GM10847 (cell line): ENCODE results near the gene ELAVL1.

Source experiments
- POLR2A ChIP-seq: IDR thresholded peaks from 2 replicates; pipeline ENCODE4 v1.6.1; 2011; ENCODE audit not compliant: insufficient read length; ENCODE audit errors: extremely low read depth

Gene ELAVL1

GRCh38 chr19:7981661-7982060 is 23.8 kb downstream of the ELAVL1 start:
- no peak for TF ChIP-seq POLR2A

GRCh38 chr19:7981199-7981598 is 24.2 kb downstream of the ELAVL1 start:
- no peak for TF ChIP-seq POLR2A

DNA sequence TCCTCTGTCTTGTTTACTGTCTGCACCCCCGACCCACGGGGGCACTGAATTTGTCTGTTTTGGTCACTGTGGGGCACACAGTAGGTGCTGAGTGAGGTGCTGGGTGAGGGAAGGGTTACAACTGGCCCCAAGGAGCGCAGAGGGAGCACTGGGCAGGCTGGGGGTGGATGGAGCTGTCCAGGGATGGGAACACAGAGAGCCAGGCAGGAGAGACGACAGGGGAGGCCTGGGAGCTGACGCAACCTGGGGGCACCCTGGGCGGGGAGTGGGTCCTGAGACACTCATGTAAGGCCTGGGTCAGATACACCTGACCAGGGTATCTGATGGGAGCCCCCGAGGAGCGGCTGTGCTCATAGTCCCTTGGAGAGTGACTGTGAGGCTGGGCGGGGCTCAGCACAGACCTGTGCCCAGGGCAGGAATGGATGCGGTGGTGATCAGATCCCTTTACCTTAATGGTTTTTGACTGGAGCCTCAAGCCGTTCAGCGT is 24.8 kb downstream of the ELAVL1 start:
- no peak for TF ChIP-seq POLR2A

- no peak for TF ChIP-seq POLR2A
These were observed 25.3 kb downstream of the ELAVL1 start for GRCh38 chr19:7980168-7980567.

- no peak for TF ChIP-seq POLR2A
These were observed 25.9 kb downstream of the ELAVL1 start for GRCh38 chr19:7979559-7979958.

DNA sequence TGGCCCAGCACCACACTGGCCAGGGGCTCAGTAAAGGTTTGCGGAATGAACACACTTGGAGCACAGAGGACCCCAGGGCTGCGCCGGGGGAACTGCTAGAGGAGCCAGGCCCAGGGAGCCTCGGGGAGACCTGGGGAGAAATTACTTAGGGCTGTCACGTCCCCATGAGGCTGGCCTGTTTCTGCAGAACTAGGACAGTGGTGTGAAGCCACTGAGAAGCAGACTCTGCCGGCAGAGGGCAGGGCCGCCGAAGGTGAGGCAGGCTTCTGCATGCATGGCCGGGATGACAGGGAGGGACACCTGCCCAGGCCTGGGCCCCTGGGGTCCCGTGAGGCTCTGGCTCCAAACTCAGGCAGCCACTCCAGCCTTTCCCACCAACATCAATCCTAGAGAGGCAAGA is 26.4 kb downstream of the ELAVL1 start:
- TF ChIP-seq POLR2A, result no peak

GRCh38 chr19:7978179-7978825 is 27.1 kb downstream of the ELAVL1 start:
- TF ChIP-seq POLR2A, result no peak

- no peak for TF ChIP-seq POLR2A
These were observed 27.8 kb downstream of the ELAVL1 start for GRCh38 chr19:7977723-7978040.

GRCh38 chr19:7977021-7977722 is 28.3 kb downstream of the ELAVL1 start:
- no peak for TF ChIP-seq POLR2A

GRCh38 chr19:7976461-7976860 is 29.0 kb downstream of the ELAVL1 start:
- no peak for TF ChIP-seq POLR2A

GRCh38 chr19:7975037-7975436 is 30.4 kb downstream of the ELAVL1 start:
- no peak for TF ChIP-seq POLR2A

DNA sequence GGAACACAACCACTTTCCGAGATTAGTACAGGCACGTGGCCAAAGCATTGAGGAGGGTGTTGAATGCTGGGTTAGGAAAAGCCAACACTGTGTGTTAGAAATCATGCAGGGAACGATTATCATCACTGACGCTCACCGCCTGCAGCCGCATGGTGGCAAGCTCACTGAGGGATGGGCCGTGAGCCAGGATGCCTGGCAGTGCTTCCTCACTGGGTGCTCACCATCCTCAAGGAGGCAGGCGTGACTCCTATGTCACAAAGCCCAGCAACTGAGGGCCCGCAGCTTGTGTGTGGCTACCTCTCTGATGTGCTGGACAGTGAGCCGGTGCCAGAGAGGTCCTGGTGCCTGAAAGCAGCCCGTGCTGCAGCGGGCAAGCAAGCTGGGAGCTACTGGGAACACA is 31.6 kb downstream of the ELAVL1 start:
- no peak for TF ChIP-seq POLR2A

- TF ChIP-seq POLR2A, result no peak
These were observed 33.6 kb downstream of the ELAVL1 start for GRCh38 chr19:7971553-7972520.

DNA sequence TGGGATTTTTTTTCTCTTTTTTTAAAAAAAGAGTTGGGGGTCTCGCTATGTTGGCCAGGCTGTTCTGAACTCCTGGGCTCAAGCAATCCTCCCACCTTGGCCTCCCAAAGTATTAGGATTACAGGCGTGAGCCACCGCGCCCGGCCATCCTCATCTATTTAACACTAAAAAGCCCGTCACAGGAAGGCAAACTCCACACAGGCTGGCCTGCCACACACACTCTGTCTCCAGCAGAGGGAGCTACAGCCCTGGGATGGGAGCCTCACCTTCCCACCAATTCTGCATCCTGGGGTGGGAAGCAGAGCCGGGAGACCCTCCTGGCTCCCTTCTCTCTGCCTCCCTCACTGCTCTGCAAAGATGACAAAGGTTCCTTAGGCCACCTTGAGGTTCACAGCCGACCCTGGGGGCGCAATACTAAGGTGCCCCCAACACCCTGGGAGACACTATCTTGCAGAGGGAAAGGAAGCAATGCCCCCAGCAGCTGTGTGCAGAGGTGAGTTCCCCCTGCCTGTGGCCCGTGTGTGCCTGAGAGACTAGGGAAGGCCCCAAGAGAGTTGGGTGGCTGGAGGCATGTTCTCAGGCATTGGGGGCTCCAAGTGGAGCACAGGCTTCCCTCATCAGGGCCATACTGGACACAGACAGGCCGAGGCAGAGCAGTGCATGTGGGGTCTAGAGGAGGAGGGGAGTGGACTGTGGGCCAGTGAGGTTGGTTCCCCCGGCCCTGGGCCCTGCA is 34.6 kb downstream of the ELAVL1 start:
- no peak for TF ChIP-seq POLR2A

GRCh38 chr19:7969555-7969939 is 35.9 kb downstream of the ELAVL1 start:
- TF ChIP-seq POLR2A, result no peak

GRCh38 chr19:7968796-7969554 is 36.5 kb downstream of the ELAVL1 start:
- TF ChIP-seq POLR2A, result no peak
